ENCODE data around the gene KANK3.
"Not testable (repeated sequence)": the region's sequence is repeated elsewhere in the genome, so short reads cannot be mapped to it uniquely, and the experiment has no call there.

The KANK3 gene

DNA sequence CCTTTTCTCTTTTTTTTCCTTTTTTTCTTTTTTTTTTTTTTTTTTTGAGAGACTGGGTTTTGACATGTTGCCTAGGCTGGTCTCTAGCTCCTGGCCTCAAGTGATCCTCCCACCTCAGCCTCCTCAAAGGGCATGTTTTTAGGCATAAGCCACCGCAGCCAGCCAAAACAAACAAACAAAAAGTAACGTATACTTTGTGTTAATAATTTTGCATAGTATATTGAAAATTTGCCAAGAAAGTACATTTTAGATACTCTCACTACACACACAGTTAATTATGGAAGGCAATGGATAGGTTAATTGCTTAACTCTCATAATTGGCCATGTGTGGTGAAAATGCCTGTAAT, 45.5 kb upstream of the KANK3 start:
- no peak overlapping the region for H3K4me3 ChIP-seq (ENCODE audit: low read depth, low read length)
- TF ChIP-seq MYC (IDR thresholded peaks at IDR 0.05; ENCODE audit: low read depth, low read length) (no peak), MAX (IDR thresholded peaks at IDR 0.05; ENCODE audit: low read depth, low read length) (no peak), CTCF (IDR thresholded peaks at IDR 0.05; ENCODE audit: low read depth, low read length) (no peak), POLR2A (IDR thresholded peaks at IDR 0.05; ENCODE audit: extremely low read depth, insufficient read length) (no peak)
- peak; percentile 7 for DNase-seq (ENCODE audit: low read depth)

DNA sequence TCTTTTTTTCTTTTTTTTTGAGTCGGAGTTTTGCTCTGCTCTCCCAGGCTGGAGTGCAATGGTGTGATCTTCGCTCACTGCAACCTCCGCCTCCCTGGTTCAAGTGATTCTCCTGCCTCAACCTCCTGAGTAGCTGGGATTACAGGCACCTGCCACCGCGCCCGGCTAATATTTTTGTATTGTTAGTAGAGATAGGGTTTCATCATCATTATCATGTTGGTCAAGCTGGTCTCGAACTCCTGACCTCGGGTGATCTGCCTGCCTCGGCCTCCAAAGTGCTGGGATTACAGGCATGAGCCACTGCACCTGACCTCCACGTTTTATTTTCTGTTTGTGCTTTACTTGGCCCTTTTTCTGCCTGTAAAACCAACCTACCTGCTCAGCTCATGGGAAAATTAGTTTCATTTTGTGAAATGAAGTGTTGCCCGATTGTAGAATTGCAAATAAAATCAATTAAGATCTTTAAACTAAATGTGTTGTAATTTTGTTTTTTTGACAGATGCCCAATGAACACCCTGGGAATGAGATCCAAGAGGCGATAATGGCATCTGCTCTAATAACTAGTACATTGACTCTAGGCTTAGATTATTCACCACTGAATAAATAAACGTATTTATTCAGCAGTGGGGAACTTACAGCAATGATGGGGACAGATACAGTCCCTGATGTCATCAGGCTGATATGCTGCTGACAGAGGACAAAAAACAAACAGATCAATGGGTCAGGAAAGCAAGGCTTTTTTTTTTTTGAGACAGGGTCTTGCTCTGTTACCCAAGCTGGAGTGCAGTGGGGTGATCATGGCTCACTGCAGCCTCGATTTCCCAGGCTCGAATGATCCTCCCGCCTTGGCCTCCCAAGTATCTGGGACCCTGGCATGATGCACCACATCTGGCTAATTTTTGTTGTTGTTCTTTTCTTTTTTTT, 44.9 kb upstream of the KANK3 start:
- DNase-seq (ENCODE audit: low read depth) = peak; percentile 15
- no peak overlapping the region for H3K4me3 ChIP-seq (ENCODE audit: low read depth, low read length)
- TF ChIP-seq MAX (IDR thresholded peaks at IDR 0.05; ENCODE audit: low read depth, low read length) = no peak

GRCh38 chr19:8386990-8387389, 43.9 kb upstream of the KANK3 start:
- DNase-seq (ENCODE audit: low read depth) = peak; percentile 7
- TF ChIP-seq CTCF (IDR thresholded peaks at IDR 0.05; ENCODE audit: low read depth, low read length) (no peak), POLR2A (IDR thresholded peaks at IDR 0.05; ENCODE audit: extremely low read depth, insufficient read length) (no peak), MAX (IDR thresholded peaks at IDR 0.05; ENCODE audit: low read depth, low read length) (no peak), MYC (IDR thresholded peaks at IDR 0.05; ENCODE audit: low read depth, low read length) (no peak)
- H3K4me3 ChIP-seq (ENCODE audit: low read depth, low read length) = no peak overlapping the region

- DNase-seq (ENCODE audit: low read depth) = peak; percentile 3
- not testable (repeated sequence) for H3K4me3 ChIP-seq (ENCODE audit: low read depth, low read length)
These were observed 43.4 kb upstream of the KANK3 start for GRCh38 chr19:8386419-8386818.

GRCh38 chr19:8385566-8385965, 42.5 kb upstream of the KANK3 start:
- not testable (repeated sequence) for H3K4me3 ChIP-seq (ENCODE audit: low read depth, low read length); DNase-seq (ENCODE audit: low read depth)

DNA sequence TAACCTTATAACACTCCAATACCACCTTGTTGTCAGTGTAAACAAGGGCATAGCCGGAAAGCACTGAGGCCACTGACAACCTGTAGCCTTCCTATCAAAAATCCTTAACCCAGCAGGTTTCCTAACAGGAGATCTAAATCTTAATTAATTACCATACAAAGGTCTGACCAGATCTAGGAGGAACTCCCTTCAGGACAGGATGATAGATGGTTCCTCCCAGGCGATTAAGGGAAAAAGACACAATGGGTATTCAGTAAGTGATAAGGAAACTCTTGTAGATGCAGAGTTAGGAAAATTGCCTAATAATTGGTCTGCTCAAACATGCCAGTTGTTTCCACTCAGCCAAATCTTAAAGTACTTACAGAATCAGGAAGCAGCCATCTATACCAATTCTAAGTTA, 42.0 kb upstream of the KANK3 start:
- DNase-seq (ENCODE audit: low read depth) = peak; percentile 7
- not testable (repeated sequence) for H3K4me3 ChIP-seq (ENCODE audit: low read depth, low read length)

DNA sequence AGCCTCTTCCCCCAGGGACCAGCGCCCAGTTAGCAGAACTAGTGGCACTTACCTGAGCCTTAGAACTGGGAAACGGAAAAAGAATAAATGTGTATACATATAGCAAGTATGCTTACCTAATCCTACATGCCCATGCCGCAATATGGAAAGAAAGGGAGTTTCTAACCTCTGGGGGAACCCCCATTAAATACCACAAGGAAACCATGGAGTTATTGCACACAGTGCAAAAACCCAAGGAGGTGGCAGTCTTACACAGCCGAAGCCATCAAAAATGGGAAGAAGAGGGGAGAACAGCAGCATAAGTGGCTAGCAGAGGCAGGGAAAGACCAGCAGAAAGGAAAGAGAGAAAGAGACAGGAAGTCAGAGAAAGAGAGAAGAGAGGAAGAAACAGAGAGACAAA, 41.5 kb upstream of the KANK3 start:
- not testable (repeated sequence) for H3K4me3 ChIP-seq (ENCODE audit: low read depth, low read length)
- peak; percentile 11 for DNase-seq (ENCODE audit: low read depth)

DNA sequence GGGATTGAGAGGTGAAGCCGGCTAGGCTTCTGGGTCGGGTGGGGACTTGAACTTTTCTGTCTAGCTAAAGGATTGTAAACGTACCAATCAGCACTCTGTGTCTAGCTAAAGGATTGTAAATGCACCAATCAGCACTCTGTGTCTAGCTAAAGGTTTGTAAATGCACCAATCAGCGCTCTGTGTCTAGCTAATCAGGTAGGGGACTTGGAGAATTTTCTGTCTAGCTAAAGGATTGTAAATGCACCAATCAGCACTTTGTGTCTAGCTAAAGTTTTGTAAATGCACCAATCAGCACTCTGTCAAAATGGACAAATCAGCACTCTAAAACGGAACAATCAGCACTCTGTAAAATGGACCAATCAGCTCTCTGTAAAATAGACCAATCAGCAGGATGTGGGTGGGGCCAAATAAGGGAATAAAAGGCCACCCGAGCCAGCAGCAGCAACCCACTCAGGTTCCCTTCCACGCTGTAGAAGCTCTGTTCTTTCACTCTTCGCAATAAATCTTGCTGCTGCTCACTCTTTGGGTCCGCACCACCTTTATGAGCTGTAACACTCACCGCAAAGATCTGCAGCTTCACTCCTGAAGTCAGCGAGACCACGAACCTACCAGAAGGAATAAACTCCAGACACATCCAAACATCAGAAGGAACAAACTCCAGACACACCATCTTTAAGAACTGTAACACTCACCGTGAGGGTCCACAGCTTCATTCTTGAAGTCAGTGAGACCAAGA, 36.3 kb upstream of the KANK3 start:
- DNase-seq (ENCODE audit: low read depth); H3K4me3 ChIP-seq (ENCODE audit: low read depth, low read length): not testable (repeated sequence)

DNA sequence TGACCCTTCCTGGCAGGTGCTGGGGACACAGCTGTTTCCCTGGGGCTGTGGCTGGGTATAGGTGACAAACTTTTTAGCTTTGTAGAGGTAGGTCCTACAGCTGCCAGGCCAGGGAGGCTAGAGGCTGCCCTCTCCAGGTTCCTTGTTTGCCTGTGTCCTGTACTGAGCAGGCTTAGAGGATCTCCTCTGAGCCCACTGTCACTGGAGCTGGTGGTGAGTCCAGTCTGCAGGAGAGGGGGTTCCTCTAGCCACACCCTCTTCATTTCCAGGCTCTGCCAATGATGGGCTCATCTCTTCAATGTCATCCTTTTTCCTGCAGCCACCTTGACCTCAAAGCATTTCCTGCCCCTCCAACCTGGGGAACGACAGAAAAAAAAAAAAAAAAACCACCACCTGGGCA, 34.5 kb upstream of the KANK3 start:
- no peak for TF ChIP-seq POLR2A (IDR thresholded peaks at IDR 0.05; ENCODE audit: extremely low read depth, insufficient read length)
- TF ChIP-seq MYC (IDR thresholded peaks at IDR 0.05; ENCODE audit: low read depth, low read length) = no peak
- TF ChIP-seq CTCF (IDR thresholded peaks at IDR 0.05; ENCODE audit: low read depth, low read length) = no peak
- TF ChIP-seq MAX (IDR thresholded peaks at IDR 0.05; ENCODE audit: low read depth, low read length) = no peak
- DNase-seq (ENCODE audit: low read depth) = no peak
- no peak overlapping the region for H3K4me3 ChIP-seq (ENCODE audit: low read depth, low read length)

DNA sequence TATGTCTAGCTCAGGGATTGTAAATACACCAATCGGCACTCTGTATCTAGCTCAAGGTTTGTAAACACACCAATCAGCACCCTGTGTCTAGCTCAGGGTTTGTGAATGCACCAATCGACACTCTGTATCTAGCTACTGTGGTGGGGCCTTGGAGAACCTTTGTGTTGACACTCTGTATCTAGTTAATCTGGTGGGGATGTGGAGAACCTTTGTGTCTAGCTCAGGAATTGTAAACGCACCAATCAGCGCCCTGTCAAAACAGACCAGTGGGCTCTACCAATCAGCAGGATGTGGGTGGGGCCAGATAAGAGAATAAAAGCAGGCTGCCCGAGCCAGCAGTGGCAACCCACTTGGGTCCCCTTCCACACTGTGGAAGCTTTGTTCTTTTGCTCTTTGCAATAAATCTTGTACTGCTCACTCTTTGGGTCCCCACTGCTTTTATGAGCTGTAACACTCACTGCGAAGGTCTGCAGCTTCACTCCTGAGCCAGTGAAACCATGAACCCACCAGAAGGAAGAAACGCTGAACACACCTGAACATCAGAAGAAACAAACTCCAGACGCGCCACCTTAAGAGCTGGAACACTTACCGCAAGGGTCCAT, 33.4 kb upstream of the KANK3 start:
- not testable (repeated sequence) for H3K4me3 ChIP-seq (ENCODE audit: low read depth, low read length); DNase-seq (ENCODE audit: low read depth)

GRCh38 chr19:8375766-8376165, 32.7 kb upstream of the KANK3 start:
- not testable (repeated sequence) for DNase-seq (ENCODE audit: low read depth); H3K4me3 ChIP-seq (ENCODE audit: low read depth, low read length)
